Stimulated activated naive CD8-positive, alpha-beta T cell treated with anti-CD3 and anti-CD28 coated beads, Interleukin-15, Interleukin-2, amounts not matched to agents 100 ng/mL and 50 ng/mL, for 24 hours (primary cell): Measurements from ENCODE around the gene ASB6.

Experiments used
- H3K27ac Mint-ChIP-seq: one replicate; pipeline ENCODE4 v1.8.0; 2021; ENCODE audit warnings: mild to moderate bottlenecking, mixed read lengths
- H3K27me3 Mint-ChIP-seq: one replicate; pipeline ENCODE4 v1.8.0; 2021; ENCODE audit warnings: mixed read lengths
- H3K36me3 Mint-ChIP-seq: one replicate; pipeline ENCODE4 v1.8.0; 2021; ENCODE audit warnings: low read depth, mixed read lengths
- H3K4me1 Mint-ChIP-seq: one replicate; pipeline ENCODE4 v1.8.0; 2021; ENCODE audit warnings: low read depth, mixed read lengths
- H3K4me3 Mint-ChIP-seq: one replicate; pipeline ENCODE4 v1.8.0; 2021; ENCODE audit warnings: mild to moderate bottlenecking, mixed read lengths
- H3K9me3 Mint-ChIP-seq: one replicate; pipeline ENCODE4 v1.8.0; 2021; ENCODE audit warnings: mixed read lengths

Gene ASB6

DNA sequence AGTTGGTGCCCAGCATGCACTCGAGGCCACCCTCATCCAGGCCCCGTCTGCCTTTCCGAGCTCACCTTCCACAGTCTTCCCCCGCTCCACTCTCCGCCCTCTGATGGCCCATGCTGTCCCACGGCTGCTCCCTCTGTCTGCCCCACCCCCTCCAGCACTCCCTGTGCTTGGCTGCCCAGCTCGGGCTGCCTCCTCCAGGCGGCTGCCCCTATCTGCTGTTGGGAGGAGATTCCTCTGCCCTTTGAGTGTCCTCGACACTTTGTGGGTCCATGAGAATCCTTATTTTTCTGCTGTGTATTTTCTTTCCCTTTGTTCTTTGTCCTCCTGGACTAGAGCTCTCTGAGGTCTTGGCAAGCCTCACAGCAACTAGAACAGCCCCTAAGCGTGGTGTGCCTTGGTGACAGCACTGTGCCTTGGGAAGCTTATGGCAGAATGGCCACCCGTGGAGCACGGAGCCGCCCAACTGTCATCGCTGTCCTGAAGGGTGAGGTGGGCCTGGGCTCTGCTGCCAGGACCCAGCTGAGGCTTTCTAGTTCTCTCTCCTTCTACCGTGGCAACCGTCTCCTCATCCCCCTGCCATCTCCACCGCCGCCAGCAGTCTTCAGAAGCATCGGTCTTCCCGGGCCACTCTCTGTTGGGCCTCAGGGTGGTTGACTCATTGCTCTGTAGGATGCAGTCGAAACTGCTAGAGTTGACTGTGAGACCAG lies 10.8 kb downstream of the ASB6 start:
- no peak overlapping the region for H3K4me3 Mint-ChIP-seq
- peak overlapping the region; percentile 58 for H3K27ac Mint-ChIP-seq
- H3K27me3 Mint-ChIP-seq, result no peaks in the 10 kb centered on the region
- no peaks in the 10 kb centered on the region for H3K9me3 Mint-ChIP-seq
- H3K4me1 Mint-ChIP-seq, result peaks cover 62% of the 10 kb centered on the region
- H3K36me3 Mint-ChIP-seq, result peaks cover 64% of the 10 kb centered on the region

DNA sequence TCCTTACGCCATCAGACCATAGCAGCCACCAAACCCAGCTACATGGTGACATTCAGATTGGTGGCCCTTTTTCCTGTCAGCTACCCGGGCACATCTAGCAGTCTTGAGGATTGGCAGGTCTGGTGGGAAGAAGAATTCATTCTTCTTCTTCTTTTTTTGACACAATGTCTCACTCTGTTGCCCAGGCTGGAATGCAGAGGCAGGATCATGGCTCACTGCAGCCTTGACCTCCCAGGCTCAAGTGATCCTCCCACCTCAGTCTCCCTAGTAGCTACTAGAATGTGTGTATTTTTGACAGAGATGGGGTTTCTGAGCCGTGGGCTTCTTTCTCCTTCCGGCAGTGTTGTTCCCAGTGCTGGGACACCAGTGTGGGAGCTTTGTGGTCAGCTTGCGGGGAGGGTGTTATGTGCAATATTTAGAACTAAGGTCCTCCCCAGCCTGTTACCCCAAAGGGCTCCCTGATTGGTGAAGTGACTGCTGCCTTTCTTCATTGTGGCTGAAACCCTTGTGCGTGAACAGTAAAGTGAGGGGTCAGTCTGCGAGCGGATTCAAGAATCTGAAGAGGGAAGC lies 12.6 kb downstream of the ASB6 start:
- no peaks in the 10 kb centered on the region for H3K9me3 Mint-ChIP-seq
- H3K4me1 Mint-ChIP-seq, result peaks cover 75% of the 10 kb centered on the region
- H3K27me3 Mint-ChIP-seq, result no peaks in the 10 kb centered on the region
- H3K4me3 Mint-ChIP-seq, result no peak overlapping the region
- peak overlapping the region; percentile 74 for H3K27ac Mint-ChIP-seq
- H3K36me3 Mint-ChIP-seq, result peaks cover 51% of the 10 kb centered on the region

DNA sequence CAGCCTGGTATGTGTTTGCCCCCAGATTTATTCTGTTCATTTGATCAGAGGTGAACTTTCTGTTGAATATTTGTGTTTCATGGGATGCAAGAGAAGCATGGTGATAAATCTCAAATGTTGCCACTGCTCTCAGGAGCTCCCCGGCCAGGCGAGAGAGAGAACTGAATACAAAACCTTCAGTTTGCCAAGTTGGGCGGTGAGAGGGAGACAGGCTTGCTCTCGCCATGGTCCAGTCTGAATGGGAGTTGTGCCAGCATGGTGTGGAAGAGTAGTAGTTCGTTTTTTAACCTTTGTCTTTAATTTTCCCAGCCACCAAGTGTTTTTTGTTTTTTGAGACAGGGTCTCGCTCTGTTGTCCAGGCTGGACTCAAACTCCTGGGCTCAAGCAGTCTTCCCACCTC lies 13.2 kb downstream of the ASB6 start:
- peak overlapping the region; percentile 88 for H3K4me3 Mint-ChIP-seq
- H3K27ac Mint-ChIP-seq, result peak overlapping the region; percentile 58
- no peaks in the 10 kb centered on the region for H3K27me3 Mint-ChIP-seq
- peaks cover 47% of the 10 kb centered on the region for H3K36me3 Mint-ChIP-seq
- peaks cover 79% of the 10 kb centered on the region for H3K4me1 Mint-ChIP-seq
- no peaks in the 10 kb centered on the region for H3K9me3 Mint-ChIP-seq

DNA sequence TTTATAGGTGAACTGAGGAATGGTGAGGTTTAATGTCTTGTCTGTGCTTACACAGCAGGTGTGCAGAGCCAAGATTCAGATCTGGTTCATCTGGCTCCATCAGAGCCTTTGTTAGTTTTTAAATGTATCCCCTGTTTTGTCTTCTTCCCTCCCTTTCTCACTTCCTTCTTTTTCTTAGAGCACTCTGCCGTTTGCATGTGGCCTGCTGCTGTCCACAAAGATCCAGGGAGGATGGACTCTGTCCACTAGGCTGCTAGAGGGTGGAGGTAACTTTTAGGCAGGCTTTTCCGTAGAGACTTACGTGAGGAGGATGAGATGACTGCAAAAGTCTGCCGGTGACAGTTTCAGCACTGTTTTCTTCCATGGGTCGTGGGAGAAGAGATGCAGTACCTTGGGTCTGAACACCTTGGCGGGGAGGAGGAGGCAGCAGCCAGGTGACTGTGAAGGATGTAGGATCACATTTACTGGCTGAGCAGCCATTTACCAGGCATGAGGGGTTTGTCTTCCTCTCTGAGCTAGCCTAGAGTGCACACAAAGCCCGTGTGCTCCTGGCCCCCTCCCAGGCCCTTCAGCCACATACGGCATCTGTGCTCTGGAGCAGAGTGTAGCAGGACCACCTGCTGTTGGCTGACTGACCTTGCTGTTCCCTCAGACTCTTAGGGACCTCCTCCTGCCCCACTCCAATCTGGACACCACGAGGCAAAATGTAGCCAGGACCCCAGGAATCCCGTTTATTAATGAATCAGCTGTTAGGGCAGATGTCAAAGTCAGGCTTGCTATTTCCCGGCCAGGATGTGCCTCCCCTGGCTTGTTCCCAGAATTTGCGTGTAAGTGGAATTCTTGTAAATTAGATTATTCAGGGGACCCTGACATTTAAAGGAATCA lies 14.2 kb downstream of the ASB6 start:
- H3K27ac Mint-ChIP-seq, result peak overlapping the region; percentile 85
- peaks cover 40% of the 10 kb centered on the region for H3K36me3 Mint-ChIP-seq
- H3K4me3 Mint-ChIP-seq, result peak overlapping the region; percentile 88
- H3K27me3 Mint-ChIP-seq, result no peaks in the 10 kb centered on the region
- H3K4me1 Mint-ChIP-seq, result peaks cover 79% of the 10 kb centered on the region
- no peaks in the 10 kb centered on the region for H3K9me3 Mint-ChIP-seq

DNA sequence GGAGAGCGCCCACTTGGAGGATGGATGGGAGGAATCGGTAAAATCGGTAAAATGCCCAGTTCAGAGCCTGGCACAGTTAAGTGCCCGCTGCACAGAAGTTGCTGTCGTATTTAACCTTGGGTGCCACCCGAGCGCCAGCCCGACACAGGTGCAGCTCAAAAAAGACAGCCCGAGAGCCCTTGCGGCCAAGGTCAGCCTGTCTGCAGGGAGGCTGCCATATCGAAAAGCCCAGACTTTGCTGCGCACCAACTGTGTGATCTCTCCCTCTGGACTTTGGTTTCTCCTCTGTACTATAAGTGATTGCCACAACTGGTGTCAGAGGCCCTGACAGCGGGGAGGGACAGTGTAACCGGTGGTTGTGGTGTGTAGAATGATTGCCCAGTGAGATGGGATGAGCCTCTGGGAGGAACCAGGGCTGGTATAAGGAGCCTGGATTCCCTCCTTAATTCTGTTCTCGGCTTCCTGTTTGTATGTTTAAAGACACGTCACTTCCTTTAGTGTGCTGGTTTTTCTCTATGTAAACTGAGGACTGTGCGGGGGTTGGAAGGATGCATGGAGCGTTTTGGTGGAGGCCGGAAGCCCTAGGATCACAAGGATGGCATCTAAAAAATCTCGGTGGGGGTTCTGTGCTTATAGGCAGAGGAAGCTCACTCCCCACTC lies 15.2 kb downstream of the ASB6 start:
- no peaks in the 10 kb centered on the region for H3K9me3 Mint-ChIP-seq
- peaks cover 68% of the 10 kb centered on the region for H3K4me1 Mint-ChIP-seq
- H3K36me3 Mint-ChIP-seq, result peaks cover 31% of the 10 kb centered on the region
- H3K27me3 Mint-ChIP-seq, result peaks cover 2% of the 10 kb centered on the region
- H3K4me3 Mint-ChIP-seq, result peak overlapping the region; percentile 88
- H3K27ac Mint-ChIP-seq, result peak overlapping the region; percentile 85

DNA sequence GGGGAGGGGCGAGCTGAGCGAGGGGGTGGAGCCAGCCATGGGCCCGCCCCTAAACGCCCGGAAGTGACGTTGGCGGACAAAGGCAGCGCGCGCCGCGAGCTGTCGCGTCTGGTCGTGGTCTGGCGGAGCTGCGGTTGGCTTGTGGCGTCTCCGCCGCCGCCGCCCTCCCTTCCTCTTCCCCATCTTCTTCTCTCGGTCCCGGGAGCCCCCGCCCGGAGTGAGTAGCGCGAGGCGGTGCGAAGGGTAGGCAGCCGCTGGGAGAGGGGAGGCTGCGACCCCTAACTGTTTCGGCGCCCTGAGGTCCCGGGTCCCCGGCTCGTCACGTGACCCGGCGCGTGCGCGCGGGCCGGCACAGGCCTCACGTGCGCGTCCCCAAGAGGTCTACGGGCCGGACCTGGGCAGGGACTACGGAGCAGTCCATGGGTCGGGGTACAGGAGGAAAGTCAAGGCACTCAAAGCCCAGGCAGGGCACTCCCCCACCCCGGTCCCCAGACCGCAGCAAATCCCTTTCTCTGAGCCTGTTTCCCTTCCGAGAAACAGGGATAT lies 15.8 kb downstream of the ASB6 start, which contains the start of gene NTMT1:
TSS of gene NTMT1 (plus strand) at position 85 of the 546 bp plus-strand sequence. CDS start 6,541 bp downstream, outside the sequence.
- peak within 1 kb of the TSS; percentile 85 for H3K27ac Mint-ChIP-seq
- peak within 1 kb of the TSS; percentile 88 for H3K4me3 Mint-ChIP-seq
- H3K9me3 Mint-ChIP-seq, result no peaks in the 10 kb centered on the region
- H3K36me3 Mint-ChIP-seq, result peaks cover 25% of the 10 kb centered on the region
- H3K4me1 Mint-ChIP-seq, result peaks cover 62% of the 10 kb centered on the region
- H3K27me3 Mint-ChIP-seq, result peaks cover 8% of the 10 kb centered on the region

DNA sequence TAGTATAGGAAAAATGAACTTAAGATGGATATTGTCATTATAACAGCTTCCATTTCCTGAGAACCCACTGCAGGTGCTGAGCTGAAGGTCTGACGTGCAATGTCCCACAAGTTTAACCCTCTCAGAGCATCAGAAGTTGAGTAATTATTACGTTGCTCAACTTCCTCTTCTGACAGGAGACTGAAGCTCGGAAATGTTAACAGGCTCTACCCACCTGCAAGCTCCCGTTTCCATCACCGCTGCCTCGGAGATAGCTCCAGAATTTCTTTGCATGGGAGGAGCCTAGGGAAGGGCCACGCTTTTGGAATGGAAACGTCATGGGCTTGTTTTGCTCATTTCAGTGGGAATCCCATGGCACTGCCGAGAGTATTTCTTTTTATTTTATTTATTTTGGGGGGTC lies 17.0 kb downstream of the ASB6 start:
- peaks cover 13% of the 10 kb centered on the region for H3K36me3 Mint-ChIP-seq
- H3K4me3 Mint-ChIP-seq, result peak overlapping the region; percentile 71
- H3K4me1 Mint-ChIP-seq, result peaks cover 50% of the 10 kb centered on the region
- H3K9me3 Mint-ChIP-seq, result no peaks in the 10 kb centered on the region
- H3K27ac Mint-ChIP-seq, result peak overlapping the region; percentile 81
- H3K27me3 Mint-ChIP-seq, result peaks cover 12% of the 10 kb centered on the region

DNA sequence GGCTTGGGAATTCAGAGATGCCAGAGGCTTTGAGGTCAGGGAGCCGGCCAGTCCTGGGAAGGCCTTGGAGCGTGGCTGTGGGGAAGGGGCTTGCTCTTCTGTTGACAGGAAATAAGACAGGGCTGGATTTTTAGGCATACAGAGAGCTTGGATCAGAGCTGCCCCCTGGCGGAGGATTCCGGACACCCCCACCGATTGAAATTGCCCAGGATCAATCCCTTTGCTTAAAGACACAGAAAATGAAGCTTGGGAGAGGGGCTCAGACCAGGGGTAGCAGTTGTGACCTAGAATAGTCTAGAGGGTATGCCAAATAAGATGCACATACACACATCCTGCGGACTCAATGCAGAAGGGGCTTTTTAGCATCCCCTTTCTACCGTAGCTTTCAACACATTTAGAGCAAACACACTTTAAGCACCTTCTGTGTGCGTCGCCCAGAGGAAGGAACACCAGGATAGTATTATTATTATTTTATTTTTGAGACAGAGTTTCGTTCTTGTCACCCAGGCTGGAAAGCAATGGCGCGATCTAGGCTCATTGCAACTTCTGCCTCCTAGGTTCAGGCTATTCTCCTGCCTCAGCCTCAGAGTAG lies 17.7 kb downstream of the ASB6 start:
- H3K4me1 Mint-ChIP-seq, result peaks cover 48% of the 10 kb centered on the region
- H3K9me3 Mint-ChIP-seq, result no peaks in the 10 kb centered on the region
- peaks cover 17% of the 10 kb centered on the region for H3K27me3 Mint-ChIP-seq
- H3K4me3 Mint-ChIP-seq, result peak overlapping the region; percentile 71
- peak overlapping the region; percentile 45 for H3K27ac Mint-ChIP-seq
- peaks cover 11% of the 10 kb centered on the region for H3K36me3 Mint-ChIP-seq

DNA sequence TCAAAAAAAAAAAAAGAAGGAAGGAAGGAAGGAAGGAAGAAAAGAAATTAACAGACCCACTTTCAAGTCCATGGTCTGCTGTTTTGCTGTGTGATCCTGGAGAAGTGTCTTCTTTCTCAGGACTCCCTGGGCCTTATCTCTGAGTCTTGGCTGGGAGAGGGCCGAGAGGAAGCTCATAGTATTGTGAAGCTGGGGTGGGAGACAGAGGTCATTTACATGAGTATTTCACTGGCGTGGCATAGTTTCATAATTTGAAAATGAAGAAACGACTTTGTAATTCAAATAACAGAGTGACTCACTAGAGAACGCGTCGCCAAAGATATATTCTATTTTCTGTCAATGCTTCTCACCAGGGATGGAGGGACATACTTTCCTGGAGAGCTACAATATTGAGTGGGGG lies 18.6 kb downstream of the ASB6 start:
- Mint-ChIP-seq H3K4me3 (no peak overlapping the region), H3K9me3 (no peaks in the 10 kb centered on the region), H3K27ac (no peak overlapping the region), H3K4me1 (peaks cover 43% of the 10 kb centered on the region), H3K27me3 (peaks cover 25% of the 10 kb centered on the region), H3K36me3 (peaks cover 15% of the 10 kb centered on the region)

DNA sequence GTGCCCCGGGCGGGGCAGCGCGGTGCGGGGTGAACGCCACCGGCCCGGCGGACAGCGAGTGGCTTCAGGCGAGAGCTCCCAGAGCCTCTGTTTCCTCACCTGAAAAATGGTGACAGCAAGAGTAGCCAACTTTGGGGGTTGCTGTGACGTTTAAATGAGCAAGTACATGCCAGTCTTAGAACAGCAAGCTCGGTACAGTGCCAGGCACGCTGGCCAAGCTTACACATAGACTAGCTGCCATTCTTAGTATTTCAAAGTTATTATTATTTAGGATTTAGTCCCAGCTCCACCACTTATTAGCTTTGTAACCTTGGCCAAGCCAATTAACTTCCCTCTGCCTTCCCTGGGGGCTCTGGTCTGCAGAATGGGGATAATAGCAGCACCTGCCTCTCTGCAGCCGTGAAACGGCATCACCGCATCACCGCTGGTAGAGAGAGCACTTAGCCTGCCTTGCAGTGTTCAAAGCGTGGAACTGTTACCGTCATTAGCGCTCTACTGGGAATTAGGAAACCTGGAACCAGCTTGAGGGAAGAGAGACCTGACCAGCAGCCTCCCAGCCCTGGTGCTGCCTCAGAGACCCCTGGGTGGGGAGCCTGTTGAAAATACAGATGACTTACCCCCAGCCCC lies 21.2 kb downstream of the ASB6 start, which contains the start of gene C9orf50:
TSS of gene C9orf50 (minus strand) at position 433 of the 627 bp plus-strand sequence. CDS start 527 bp downstream, outside the sequence.
- Mint-ChIP-seq H3K36me3 (peaks cover 4% of the 10 kb centered on the region), H3K27ac (no peak within 1 kb of the TSS), H3K27me3 (peaks cover 27% of the 10 kb centered on the region), H3K9me3 (no peaks in the 10 kb centered on the region), H3K4me3 (peak within 1 kb of the TSS; percentile 53), H3K4me1 (peaks cover 26% of the 10 kb centered on the region)

DNA sequence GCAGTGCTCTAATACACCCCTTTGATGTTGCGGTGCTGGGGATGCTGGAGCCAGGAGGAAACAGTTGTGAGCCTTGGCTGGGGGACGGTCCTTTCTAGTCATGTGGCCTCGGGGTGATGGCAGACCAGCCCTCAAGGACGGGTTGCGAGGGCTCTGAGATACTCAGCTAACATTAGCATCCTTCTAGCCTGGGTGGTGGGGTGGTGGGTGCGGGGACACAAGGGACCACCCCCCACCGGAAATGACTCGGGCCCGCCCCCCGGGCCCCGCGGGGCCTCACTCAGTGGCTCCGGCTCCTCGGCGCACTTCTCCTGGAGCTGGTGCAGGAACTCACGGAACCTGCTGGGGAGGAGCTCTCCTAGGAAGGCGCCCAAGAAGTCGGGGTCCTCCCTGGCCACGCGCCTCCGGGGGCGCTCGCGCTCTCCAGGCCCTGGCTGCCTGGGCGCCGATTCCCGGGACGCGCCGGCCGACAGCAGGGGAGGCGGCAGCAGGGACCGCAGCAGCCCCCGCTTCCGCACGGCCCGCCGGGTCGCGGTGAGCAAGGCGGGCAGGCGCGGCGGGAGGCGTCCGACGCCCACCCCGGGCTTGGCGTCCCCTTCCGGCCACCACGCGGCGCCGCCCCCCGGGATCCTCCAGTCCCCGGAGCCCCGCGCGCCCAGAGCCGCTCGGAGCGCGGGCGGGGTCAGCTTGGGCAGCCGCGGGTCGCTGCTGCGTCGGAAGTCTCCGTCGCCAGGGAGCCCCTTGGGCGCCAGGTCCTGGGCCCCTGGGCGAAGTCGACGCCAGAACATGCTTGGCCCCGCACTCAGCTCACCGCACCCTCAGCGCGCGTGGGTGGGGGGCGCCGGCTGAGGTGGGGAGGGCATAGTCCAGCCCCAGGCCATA lies 21.9 kb downstream of the ASB6 start:
- no peak overlapping the region for H3K4me3 Mint-ChIP-seq
- H3K36me3 Mint-ChIP-seq, result peaks cover 4% of the 10 kb centered on the region
- no peak overlapping the region for H3K27ac Mint-ChIP-seq
- H3K4me1 Mint-ChIP-seq, result peaks cover 19% of the 10 kb centered on the region
- no peaks in the 10 kb centered on the region for H3K9me3 Mint-ChIP-seq
- peaks cover 27% of the 10 kb centered on the region for H3K27me3 Mint-ChIP-seq

DNA sequence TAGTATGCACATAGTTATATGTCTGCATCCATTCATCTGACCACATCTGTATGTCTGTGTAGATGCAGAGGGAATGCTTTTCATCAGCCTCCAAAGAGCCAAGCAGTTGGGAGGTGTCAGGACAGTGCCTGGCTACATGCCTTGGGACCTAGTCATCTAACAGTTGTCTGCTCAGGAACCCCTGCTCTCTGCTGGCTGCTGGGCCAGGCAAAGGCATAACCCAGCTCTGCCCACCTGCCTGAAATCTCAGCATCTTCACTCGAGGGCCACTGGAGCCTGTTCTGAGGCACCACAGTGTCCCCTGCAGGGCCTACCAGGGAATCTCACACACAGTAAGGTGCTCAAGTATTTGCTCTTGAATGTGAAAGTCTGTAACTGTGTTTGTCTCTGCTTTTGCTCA lies 24.8 kb downstream of the ASB6 start:
- H3K27ac Mint-ChIP-seq, result no peak overlapping the region
- no peak overlapping the region for H3K4me3 Mint-ChIP-seq
- H3K36me3 Mint-ChIP-seq, result peaks cover 4% of the 10 kb centered on the region
- peaks cover 8% of the 10 kb centered on the region for H3K4me1 Mint-ChIP-seq
- peaks cover 27% of the 10 kb centered on the region for H3K27me3 Mint-ChIP-seq
- H3K9me3 Mint-ChIP-seq, result no peaks in the 10 kb centered on the region
